Measurements from ENCODE around the gene GPM6B.

DNA sequence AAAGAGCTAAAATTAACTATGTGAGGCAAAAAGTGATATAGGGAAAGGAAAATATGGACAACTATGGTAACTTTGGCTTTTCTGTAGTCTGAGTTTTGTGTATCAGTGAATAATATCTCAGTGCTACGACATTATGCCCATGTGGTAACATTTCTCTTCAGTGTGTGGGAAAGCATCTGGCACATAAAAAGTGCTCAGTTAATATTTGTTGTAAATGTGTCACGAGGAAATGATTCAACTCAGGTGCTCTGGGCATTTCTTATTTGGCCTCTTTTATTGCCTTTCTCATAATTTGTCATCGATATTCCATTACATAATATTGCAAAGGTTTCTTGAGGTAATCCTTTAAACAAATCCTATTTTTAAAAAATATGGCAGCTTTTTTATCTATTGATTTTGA lies 64.8 kb downstream of the GPM6B start:
- TF ChIP-seq TAF1 (IDR thresholded peaks at IDR 0.05; ENCODE audit: low read depth, low read length) (no peak), POLR2A (IDR thresholded peaks at IDR 0.05; ENCODE audit: low read depth, low read length) (no peak), POLR2AphosphoS5 (IDR thresholded peaks at IDR 0.05; ENCODE audit: low read depth, low read length) (no peak), SPI1 (IDR thresholded peaks at IDR 0.05; ENCODE audit: low read depth, low read length) (no peak), POU2F2 (IDR thresholded peaks at IDR 0.05; ENCODE audit: low read depth, low read length) (no peak), PAX5 (IDR thresholded peaks at IDR 0.05; ENCODE audit: insufficient read depth, low read length, severe bottlenecking) (no peak)
